Measurements from ENCODE around the gene CSNK1D.

Gene CSNK1D

GRCh38 chr17:82309656-82310570 is 36.4 kb upstream of the CSNK1D start:
- no peak for DNase-seq

GRCh38 chr17:82305727-82306300 is 32.3 kb upstream of the CSNK1D start:
- DNase-seq = no peak

DNA sequence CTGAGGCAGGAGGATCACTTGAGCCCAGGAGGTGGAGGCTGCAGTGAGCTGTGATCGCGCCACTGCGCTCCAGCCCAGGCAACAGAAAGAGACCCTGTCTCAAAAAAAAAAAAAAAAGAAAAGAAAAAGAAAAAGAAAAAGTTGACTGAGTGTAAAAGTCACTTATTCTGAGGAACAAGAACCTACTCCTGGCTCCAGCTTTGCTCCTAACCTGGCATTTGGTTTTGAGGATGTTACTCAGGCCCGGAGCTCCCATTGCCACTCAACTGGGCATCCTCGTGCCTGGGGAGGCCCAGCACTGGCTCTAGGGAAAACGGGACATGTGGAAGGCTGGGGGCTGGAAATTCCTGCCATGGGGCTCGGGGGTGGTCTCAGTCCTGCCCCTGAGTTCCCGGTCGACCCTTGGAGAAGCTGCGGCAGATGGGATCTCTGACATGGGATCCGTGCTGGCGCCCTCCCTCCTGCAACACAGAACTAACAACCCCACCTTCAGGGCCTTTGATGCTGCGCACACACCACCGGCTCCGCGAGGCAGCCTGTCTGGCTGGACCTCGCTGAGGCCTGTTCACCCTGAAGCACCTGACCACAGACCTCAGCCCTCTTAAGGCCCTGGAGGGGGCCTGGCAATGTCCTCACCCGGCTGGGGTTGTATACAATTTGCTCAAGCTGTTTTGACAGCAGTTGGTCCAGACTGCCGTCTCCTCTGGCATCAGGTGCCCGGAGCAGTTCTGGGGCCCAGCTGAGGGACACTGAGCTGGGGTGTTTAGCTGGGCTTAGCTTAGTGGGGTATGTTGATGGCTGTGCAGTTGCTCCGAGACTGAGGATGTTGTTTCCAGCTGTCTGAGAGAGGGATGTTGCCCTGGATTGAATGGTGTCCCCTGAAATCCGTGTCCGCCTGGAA is 31.6 kb upstream of the CSNK1D start:
- DNase-seq = no peak

- DNase-seq = no peak
Measured at GRCh38 chr17:82303944-82304808, 30.7 kb upstream of the CSNK1D start.

DNA sequence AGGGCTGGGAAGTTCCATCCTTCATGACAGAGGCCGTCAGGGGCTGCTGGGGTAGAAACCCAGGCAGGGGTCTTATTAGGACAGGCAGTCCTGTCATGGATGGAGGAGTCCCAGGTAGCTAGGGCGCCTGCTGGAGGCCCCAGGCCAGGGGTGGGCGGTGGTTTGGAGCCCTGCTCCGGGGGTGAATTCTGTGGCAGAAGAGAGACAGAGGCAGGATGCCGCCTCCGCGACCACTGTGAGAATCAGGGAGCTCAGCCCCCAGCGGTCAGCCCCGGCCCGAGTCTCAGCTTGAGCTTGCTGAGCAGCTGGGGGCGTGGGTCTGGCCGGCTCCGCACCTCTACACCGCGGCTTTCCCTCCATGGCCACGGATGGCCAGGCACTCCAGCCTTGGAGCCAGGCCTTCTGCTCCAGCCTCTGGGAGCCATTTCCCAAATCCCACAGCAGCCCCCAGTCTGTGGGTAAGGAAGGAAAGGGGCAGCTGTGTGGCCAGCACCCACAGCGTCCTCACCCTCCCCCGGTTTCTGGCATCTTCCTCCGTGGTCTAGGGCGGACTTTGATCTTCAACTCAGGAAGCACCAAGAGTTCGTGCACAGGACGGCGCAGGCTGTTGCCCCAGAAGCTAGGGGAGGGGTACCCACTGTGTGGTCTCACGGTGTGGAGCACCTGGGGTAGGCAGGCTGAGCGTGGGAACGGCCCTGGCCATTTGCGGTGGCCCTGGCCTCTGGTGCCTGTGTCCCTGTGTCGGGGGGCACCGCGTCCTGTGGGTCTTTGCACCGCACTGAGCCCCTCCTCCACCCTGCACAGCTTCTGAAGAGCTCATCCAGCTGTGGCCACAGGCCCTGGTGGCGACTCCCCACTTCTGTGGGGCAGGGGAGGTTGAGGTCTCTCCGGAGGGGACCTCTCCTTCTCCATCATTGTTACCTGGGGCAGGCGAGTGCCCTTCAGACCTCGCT is 29.8 kb upstream of the CSNK1D start:
- DNase-seq = no peak

- no peak for DNase-seq
Measured at GRCh38 chr17:82302568-82302963, 29.1 kb upstream of the CSNK1D start.

DNA sequence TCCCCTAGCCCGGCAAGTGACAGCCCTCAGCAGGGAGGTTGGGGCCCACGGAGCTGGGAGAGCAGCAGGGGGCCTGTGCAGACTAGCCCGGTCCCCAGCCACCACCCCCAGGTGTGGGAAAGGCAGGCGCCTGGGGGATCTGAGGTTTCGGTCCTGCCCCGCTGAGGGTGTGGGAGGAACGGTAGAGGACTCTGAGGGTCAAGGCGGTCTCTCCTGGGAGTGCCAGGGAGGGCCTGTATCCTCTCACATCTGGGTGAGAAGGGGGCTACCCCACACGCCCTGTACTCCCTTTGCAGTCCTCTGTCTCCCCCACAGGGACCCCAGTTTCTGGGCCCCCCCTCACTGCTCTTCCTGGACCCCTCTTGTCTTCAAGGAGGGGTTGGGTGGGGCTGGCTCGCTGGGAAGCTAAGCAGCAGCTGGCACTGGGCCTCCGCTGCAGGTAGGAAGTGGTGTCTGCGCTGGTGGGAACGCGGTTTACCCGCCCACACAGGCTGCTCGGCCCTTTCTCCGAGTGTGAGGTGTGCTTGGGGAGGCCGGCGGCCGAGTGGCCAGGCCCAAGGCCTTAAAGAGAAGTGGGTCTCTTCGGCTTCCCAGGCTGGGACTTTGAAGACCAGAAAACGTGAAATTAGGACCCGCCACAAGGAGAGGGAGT is 28.5 kb upstream of the CSNK1D start:
- DNase-seq = no peak

DNA sequence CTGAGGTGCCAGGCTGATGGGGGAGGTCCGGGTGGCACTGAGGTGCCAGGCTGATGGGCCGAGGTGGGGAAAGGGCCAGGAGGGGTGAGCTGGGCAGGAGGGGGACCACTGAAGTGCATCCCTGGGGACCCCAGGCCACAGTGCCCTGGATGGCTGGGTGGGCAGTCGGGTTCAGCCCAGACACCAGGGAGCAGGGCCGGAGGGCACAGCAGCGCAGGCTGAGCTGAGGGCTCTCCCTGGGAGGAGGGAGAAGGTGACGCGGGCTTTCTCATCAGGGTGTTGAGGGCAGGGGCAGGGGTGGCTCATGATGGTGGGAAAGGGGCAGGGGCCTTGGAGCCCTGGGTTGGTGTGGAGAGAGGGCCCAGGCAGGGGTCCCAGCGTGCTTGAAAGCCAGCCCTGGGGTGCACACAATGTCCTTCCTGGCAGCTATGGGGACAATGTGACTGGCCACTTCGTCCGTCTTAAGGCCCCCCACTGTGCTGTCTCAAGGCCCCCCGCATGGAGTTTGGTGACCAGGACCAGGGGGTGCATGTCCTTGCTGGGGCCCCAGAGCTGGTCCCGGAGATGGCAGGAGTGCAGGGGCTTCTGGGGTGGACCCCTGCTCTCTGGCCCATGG is 27.9 kb upstream of the CSNK1D start:
- no peak for DNase-seq

DNA sequence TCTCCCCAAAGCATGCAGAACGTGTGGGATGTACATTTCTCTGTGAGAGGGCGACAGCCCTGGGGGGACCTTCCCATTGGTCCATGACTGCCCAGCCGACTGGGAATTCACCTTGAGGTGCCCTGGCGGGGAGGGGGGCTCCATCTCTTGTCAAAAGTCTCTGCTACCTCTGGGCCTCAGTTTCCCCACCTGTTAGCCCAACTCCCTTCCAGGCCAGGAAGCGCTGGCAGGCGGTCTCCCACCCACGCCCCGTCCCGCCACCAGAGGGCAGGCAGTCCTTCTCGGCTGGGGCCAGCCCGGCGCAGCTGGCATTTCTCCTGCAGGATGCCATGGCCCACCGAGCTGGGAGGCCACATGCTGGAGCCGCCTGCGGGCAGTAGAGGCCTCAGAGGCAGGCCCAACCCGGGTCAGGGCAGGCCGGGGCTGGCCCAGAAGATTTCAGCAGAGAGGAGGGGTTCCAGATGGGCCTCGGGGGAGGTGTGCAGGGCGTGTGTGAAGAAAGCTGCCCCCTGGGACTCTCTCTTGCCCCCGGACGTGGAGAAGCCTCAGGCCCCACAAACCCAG is 27.3 kb upstream of the CSNK1D start:
- peak; percentile 84 for DNase-seq

- DNase-seq = no peak
Measured at GRCh38 chr17:82300228-82300627, 26.7 kb upstream of the CSNK1D start.

GRCh38 chr17:82299452-82299851 is 26.0 kb upstream of the CSNK1D start:
- DNase-seq = no peak

DNA sequence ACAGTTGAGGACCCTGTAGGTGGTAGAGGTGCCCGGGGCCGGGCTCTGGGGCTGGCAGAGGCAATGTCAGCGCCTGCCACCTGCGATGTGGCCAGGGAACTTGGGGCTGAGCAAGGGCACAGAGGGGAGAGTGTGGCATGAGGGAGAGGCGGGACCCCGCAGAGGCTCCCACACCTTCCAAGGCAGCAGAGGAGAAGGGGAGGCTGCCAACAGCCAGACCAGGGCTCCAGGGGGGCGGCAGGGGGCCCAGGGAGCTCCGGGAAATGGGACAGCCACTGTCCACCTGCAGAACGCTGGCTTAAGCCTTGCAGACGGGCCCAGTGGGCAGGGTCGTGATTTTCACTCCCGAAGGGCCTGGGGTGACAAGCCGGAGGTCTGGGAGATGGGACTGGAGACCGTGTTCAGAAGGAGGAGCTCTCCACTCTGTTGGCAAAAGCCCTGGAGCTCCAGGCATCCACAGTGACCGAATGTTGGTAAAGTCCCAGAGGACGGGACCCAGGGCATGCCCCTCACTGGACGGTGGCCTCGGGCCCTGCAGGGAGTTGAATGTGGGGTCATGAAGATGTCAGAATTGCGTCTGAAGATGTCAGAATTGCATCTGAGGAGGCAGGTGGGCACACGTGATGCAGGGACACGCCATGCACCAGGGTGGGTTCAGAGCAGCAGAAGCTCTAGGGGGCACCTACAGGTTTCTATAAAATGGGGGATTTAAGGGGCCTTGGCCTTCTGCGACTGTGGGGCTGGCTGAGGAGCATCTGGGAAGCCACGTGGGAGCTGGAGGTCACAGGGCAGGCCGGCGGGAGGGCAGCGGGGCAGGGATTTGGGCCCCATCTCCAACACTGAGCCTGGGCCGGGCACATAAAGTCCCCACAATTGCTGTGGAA is 25.3 kb upstream of the CSNK1D start:
- no peak for DNase-seq

DNA sequence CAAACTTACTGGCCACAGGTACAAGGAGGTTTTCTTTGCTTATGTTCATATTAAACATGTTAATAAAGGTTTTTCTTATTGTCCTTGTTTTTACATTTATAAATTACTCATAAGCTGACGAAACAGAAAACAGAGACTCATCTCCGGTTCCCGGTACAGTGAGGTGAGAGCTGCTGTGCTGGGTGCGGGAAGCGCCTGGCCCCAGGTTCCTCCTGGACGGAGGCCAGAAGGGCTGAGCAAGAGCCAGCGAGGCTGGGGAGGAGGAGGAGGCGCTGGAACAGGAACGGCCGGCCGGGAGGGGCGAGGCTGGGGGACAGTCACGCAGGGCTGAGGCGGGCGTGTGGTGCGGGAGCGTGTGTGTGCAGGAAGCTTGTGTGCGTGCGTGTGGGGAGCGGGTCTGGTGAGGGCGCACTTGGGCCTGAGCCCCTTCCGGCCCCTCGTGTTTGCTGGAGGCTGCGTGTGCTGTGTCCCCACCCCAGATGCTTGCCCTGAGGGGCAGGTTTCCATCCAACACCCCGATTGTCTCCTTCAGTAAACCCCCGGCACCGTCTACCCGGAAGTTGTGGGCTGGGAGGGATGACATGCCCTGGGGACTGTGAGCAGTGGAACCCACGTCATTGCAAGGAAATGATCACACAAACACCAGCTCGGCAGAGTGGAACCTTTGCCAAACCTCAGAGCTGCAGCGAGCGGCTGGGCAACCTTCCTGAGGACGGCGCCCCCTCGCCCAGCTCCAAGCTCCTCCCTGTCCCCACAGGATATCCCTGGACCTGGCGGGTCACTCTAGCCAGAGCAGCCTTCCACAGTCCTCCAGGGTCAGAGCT is 24.4 kb upstream of the CSNK1D start:
- peak; percentile 84 for DNase-seq

- DNase-seq = no peak
Measured at GRCh38 chr17:82297280-82297713, 23.8 kb upstream of the CSNK1D start.

DNA sequence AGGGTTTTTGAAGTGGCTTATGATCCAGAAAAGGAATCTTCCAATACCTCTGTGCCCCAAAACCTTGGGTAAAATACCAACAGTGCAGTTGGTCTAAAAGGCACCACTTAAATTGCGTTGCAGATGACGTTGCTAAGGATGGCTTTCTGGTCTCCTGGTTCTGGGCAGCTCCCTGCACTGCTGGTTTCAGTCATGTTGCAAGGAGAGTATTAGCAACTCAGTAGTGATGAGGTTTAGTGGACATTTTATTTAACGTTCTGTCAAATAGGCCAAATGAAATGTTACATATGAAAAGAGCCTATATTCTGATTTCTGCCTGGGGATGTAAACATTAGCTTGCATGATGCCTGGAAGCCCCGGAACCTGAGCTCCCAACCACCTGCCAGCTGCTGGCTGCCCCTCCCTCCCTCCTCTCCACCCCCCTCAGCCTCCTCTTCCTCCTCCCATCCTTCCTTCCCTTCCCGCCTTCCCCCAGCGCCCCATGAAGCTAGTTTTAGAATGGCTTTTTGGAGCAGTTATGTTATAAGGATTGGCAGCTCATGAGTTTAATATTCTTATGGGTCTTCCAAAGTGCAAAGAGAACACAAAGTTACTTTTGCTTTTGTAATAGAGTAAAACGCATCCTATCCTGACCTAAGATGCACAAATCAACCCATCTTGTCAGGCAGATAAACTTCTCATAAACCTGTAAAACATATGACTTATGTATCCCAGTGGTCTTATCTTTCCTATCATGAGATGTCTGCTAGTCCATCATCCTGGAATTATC is 23.2 kb upstream of the CSNK1D start:
- no peak for DNase-seq

DNA sequence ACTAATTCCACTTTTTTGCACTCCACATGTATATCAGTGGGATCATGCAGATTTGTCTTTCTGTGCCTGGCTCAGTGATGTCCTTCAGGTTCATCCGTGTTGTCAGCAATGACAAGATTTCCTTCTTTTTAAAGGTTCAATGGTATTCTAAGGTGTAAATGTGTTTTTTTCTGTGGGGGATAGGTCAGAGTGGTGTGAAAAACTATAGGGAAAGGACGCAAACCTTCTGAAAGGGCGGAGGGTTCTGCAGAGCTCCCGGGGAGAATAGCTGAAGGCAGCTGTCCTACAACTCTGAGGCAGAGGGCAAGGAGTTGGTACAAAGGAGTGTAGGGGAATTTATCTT is 21.9 kb upstream of the CSNK1D start:
- no peak for DNase-seq

Data from right forelimb (tissue), 1 donor.